ENCODE measurements around the gene TYMS.

Gene TYMS

DNA sequence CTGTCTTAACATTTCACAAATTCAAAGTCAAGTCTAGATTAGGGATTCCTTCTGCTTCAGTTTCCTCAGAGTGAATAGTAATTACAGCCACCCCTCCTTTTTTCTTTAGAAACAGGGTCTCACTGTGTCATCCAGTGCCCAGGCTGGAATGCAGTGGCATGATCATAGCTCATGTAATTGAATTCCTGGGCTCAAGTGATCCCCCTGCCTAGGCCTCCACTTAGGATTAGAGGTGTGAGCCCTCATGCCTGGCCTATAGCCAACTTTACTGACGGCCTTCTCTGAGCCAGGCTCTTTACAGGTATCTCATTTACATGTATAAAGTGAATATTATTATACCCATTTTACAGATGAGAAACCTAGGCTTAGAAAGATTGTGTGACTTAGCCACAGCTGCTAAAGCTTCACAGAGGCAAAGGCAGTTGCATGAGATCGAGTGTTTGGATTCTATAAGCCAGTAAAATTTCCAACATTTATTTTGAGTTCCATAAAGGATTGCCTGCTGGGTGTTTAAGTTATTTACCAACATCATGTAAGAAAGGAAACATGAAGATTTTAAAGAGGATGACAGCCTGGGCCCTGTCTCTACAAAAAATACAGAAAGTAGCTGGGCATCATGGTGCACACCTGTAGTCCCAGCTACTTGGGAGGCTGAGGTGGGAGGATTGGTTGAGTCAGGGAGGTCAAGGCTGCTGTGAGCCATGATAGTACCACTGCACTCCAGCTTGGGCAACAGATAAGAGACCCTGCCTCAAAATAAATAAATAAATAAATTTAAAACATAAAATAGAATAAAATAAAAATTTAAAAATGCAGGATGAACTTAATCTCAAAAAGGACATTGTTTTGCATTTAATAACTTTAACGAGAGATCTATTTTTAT lies 53.2 kb downstream of the TYMS start:
- no peak for DNase-seq (ENCODE audit: low read depth in 2 of 2, low spot score in 1 of 2)

DNA sequence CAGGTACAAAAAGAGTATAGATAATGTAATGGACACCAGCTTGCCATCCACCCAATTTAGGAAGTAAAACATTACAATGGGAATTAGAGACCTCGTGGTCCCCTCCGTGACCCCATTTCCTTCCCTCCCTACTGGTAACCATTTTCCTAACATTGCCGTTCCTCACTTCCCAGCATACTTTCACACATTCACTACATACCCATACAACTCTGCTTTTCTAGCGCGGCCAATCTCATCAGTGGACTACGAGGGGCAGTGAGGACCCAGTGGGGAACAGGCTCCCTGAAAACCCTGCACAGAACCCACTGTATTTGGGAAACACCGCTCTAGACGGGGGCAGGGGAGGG lies 53.8 kb downstream of the TYMS start:
- no peak for DNase-seq (ENCODE audit: low read depth in 2 of 2, low spot score in 1 of 2)

GRCh38 chr18:711657-712400 lies 54.4 kb downstream of the TYMS start:
- DNase-seq (ENCODE audit: low read depth in 2 of 2, low spot score in 1 of 2), result peak; percentile 41 to 44

- DNase-seq (ENCODE audit: low read depth in 2 of 2, low spot score in 1 of 2), result peak; percentile 50 to 55
Measured at GRCh38 chr18:712401-713134, 55.1 kb downstream of the TYMS start, which contains the start of gene ENOSF1. Gene ENOSF1 (minus strand): TSS chr18:712630. CDS start chr18:712587, 43 bp downstream.

- DNase-seq (ENCODE audit: low read depth in 2 of 2, low spot score in 1 of 2), result no peak
Measured at GRCh38 chr18:713135-713490, 55.7 kb downstream of the TYMS start.

DNA sequence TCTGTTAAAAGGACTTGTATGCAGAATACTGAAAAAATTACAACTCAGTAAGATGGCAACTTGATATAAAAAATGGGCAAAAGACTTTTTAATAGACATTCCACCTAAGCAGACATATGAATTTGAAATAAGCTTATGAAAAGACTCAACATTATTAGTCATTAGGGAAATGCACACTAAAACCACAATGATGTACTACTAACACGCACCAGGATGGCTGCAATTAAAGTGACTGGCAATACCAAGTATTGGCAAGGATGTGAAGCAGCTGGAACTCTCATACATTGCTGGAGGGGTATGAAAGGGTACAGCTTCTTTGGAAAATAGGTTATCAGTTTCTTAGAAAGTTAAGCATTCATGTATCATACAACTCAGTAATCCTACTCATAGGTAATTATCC lies 58.2 kb downstream of the TYMS start:
- no peak for DNase-seq (ENCODE audit: low read depth in 2 of 2, low spot score in 1 of 2)

DNA sequence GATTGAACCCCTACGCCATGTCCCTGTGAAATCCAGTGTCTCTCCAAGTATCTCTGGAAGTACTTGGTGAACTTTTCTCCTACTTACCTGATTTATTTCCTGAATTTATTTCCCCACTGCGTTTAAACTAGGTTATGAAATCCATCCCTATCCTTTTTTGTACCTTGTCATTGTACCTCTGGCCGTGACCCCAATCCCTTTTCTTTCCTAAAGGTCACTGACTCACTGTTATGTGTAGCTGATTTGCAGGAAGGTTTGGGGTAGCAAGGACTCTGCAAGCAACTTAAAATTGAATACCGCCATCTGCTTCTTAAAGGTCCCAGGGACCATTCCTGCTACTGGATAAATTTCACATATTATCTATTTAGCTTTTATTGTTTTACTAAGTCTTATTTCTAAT lies 59.5 kb downstream of the TYMS start:
- no peak for DNase-seq (ENCODE audit: low read depth in 2 of 2, low spot score in 1 of 2)
